ENCODE data around the gene CDC20. TPM values are rescaled to one million over a fixed set of nuclear protein-coding genes. Genes with fewer than 3 reads are reported as not detected.

Gene CDC20
- total and polyA plus RNA-seq, 2 donors (not counting 1 experiment from before 2014, with no cell fraction given): 16.7 to 24.1 TPM

- TF ChIP-seq, protein P1, sequence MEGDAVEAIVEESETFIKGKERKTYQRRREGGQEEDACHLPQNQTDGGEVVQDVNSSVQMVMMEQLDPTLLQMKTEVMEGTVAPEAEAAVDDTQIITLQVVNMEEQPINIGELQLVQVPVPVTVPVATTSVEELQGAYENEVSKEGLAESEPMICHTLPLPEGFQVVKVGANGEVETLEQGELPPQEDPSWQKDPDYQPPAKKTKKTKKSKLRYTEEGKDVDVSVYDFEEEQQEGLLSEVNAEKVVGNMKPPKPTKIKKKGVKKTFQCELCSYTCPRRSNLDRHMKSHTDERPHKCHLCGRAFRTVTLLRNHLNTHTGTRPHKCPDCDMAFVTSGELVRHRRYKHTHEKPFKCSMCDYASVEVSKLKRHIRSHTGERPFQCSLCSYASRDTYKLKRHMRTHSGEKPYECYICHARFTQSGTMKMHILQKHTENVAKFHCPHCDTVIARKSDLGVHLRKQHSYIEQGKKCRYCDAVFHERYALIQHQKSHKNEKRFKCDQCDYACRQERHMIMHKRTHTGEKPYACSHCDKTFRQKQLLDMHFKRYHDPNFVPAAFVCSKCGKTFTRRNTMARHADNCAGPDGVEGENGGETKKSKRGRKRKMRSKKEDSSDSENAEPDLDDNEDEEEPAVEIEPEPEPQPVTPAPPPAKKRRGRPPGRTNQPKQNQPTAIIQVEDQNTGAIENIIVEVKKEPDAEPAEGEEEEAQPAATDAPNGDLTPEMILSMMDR (conservative IDR thresholded peaks at IDR 0.05 in 1 of 2, IDR thresholded peaks at IDR 0.05 in 1 of 2; ENCODE audit: low read depth in 1 of 2, low read length in 2 of 2): peak; percentile 26 to 46
- no peak for TF ChIP-seq EZH2 (IDR thresholded peaks at IDR 0.05; ENCODE audit: low read length, missing control alignments)
- H3K9me3 ChIP-seq (ENCODE audit: control insufficient read depth, insufficient read depth, low read depth, low read length): no peaks in the 10 kb centered on the region
These were observed 548 bp upstream of the CDC20 start for GRCh38 chr1:43358121-43358745.

DNA sequence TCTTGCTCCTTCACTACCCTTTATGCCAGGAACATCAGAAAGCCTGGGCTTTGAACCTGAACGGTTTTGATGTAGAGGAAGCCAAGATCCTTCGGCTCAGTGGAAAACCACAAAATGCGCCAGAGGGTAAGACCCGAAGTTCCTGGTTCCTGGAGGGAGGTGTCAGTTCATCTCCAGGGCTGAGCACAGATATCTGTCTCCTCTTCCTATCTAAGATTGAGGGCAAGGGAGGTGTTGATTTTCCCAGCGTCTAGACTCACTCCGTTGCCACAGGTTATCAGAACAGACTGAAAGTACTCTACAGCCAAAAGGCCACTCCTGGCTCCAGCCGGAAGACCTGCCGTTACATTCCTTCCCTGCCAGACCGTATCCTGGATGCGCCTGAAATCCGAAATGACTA is 915 bp downstream of the CDC20 start:
- H3K4me3 ChIP-seq (replicated peaks in 1 of 4; ENCODE audit: control extremely low read depth in 1 of 4, insufficient read depth in 1 of 4, low read depth in 3 of 4, low read length in 4 of 4): peak overlapping the region; percentile 65 to 80 (median 72)
- no peak overlapping the region for H3K9ac ChIP-seq (ENCODE audit: insufficient read depth, low read length)
- H3K79me2 ChIP-seq (ENCODE audit: control insufficient read depth, insufficient read depth, low read length): peaks cover 40% of the 10 kb centered on the region
- peak overlapping the region; percentile 73 for H3K27ac ChIP-seq (ENCODE audit: insufficient read depth, low read length)
- DNase-seq (ENCODE audit: low read depth in 2 of 2): no peak
- H3K36me3 ChIP-seq (ENCODE audit: control insufficient read depth, insufficient read depth, low read length): peaks cover 24% of the 10 kb centered on the region
- peak overlapping the region; percentile 95 for H3K4me2 ChIP-seq (ENCODE audit: extremely low read depth, insufficient read depth, low read length)
- no peaks in the 10 kb centered on the region for H3K9me3 ChIP-seq (ENCODE audit: control insufficient read depth, insufficient read depth, low read depth, low read length)
- no peaks in the 10 kb centered on the region for H4K20me1 ChIP-seq (ENCODE audit: control insufficient read depth, extremely low read depth, insufficient read depth, low read length)
- TF ChIP-seq EZH2 (IDR thresholded peaks at IDR 0.05; ENCODE audit: low read length, missing control alignments): no peak
- TF ChIP-seq, protein P1 (conservative IDR thresholded peaks at IDR 0.05 in 1 of 2, IDR thresholded peaks at IDR 0.05 in 1 of 2; ENCODE audit: low read depth in 1 of 2, low read length in 2 of 2): no peak
- no peaks in the 10 kb centered on the region for H3K27me3 ChIP-seq (ENCODE audit: control insufficient read depth, insufficient read depth, low read length)
- no peak overlapping the region for H2AFZ ChIP-seq (ENCODE audit: low read length)
- peaks cover 20% of the 10 kb centered on the region for H3K4me1 ChIP-seq (ENCODE audit: control insufficient read depth, extremely low read depth, insufficient read depth, low read length)

More at GRCh38 chr1:43358121-43358745, 548 bp upstream of the CDC20 start:
- Histone ChIP-seq H3K36me3 (ENCODE audit: control insufficient read depth, insufficient read depth, low read length) (peaks cover 15% of the 10 kb centered on the region), H4K20me1 (ENCODE audit: control insufficient read depth, extremely low read depth, insufficient read depth, low read length) (no peaks in the 10 kb centered on the region), H3K27ac (ENCODE audit: insufficient read depth, low read length) (peak overlapping the region; percentile 84), H2AFZ (ENCODE audit: low read length) (peak overlapping the region; percentile 71), H3K27me3 (ENCODE audit: control insufficient read depth, insufficient read depth, low read length) (no peaks in the 10 kb centered on the region), H3K79me2 (ENCODE audit: control insufficient read depth, insufficient read depth, low read length) (peaks cover 37% of the 10 kb centered on the region), H3K9ac (ENCODE audit: insufficient read depth, low read length) (peak overlapping the region; percentile 56), H3K4me1 (ENCODE audit: control insufficient read depth, extremely low read depth, insufficient read depth, low read length) (peaks cover 20% of the 10 kb centered on the region), H3K4me3 (replicated peaks in 1 of 4; ENCODE audit: control extremely low read depth in 1 of 4, insufficient read depth in 1 of 4, low read depth in 3 of 4, low read length in 4 of 4) (peak overlapping the region; percentile 67 to 75 (median 70)), H3K4me2 (ENCODE audit: extremely low read depth, insufficient read depth, low read length) (peak overlapping the region; percentile 92)
- DNase-seq (ENCODE audit: low read depth in 2 of 2): peak; percentile 47 to 52

GRCh38 chr1:43360616-43361015 is 1.8 kb downstream of the CDC20 start:
- Histone ChIP-seq H3K4me3 (replicated peaks in 1 of 4; ENCODE audit: control extremely low read depth in 1 of 4, insufficient read depth in 1 of 4, low read depth in 3 of 4, low read length in 4 of 4) (peak overlapping the region in 3 of 4 experiments; percentile 65 to 78 (median 66)), H3K4me1 (ENCODE audit: control insufficient read depth, extremely low read depth, insufficient read depth, low read length) (peaks cover 20% of the 10 kb centered on the region), H3K79me2 (ENCODE audit: control insufficient read depth, insufficient read depth, low read length) (peaks cover 49% of the 10 kb centered on the region), H3K27me3 (ENCODE audit: control insufficient read depth, insufficient read depth, low read length) (no peaks in the 10 kb centered on the region), H4K20me1 (ENCODE audit: control insufficient read depth, extremely low read depth, insufficient read depth, low read length) (no peaks in the 10 kb centered on the region), H3K27ac (ENCODE audit: insufficient read depth, low read length) (peak overlapping the region; percentile 37), H3K36me3 (ENCODE audit: control insufficient read depth, insufficient read depth, low read length) (peaks cover 30% of the 10 kb centered on the region), H3K9ac (ENCODE audit: insufficient read depth, low read length) (no peak overlapping the region), H3K4me2 (ENCODE audit: extremely low read depth, insufficient read depth, low read length) (peak overlapping the region; percentile 95), H2AFZ (ENCODE audit: low read length) (no peak overlapping the region), H3K9me3 (ENCODE audit: control insufficient read depth, insufficient read depth, low read depth, low read length) (no peaks in the 10 kb centered on the region)
- DNase-seq (ENCODE audit: low read depth in 2 of 2): no peak
- TF ChIP-seq, protein P1 (conservative IDR thresholded peaks at IDR 0.05 in 1 of 2, IDR thresholded peaks at IDR 0.05 in 1 of 2; ENCODE audit: low read depth in 1 of 2, low read length in 2 of 2): no peak
- TF ChIP-seq EZH2 (IDR thresholded peaks at IDR 0.05; ENCODE audit: low read length, missing control alignments): no peak

All from fibroblast of lung (primary cell).